ENCODE results near the gene ISYNA1.

The ISYNA1 gene

GRCh38 chr19:18443831-18444230 is 5.9 kb upstream of the ISYNA1 start:
- DNase-seq (ENCODE audit: low spot score), result no peak

- DNase-seq (ENCODE audit: low spot score), result no peak
These were observed 5.5 kb upstream of the ISYNA1 start for GRCh38 chr19:18443406-18443805.

GRCh38 chr19:18442941-18443340 is 5.0 kb upstream of the ISYNA1 start:
- DNase-seq (ENCODE audit: low spot score), result no peak

- no peak for DNase-seq (ENCODE audit: low spot score)
These were observed 4.2 kb upstream of the ISYNA1 start for GRCh38 chr19:18441804-18442788.

- no peak for DNase-seq (ENCODE audit: low spot score)
These were observed 3.2 kb upstream of the ISYNA1 start for GRCh38 chr19:18440936-18441803.

GRCh38 chr19:18440415-18440877 is 2.5 kb upstream of the ISYNA1 start:
- DNase-seq (ENCODE audit: low spot score), result no peak

GRCh38 chr19:18439910-18440237 is 1.9 kb upstream of the ISYNA1 start:
- no peak for DNase-seq (ENCODE audit: low spot score)

- DNase-seq (ENCODE audit: low spot score), result peak; percentile 73
These were observed 1.3 kb upstream of the ISYNA1 start for GRCh38 chr19:18439025-18439909.

GRCh38 chr19:18438331-18439024 is 545 bp upstream of the ISYNA1 start:
- DNase-seq (ENCODE audit: low spot score), result peak; percentile 84

GRCh38 chr19:18436671-18437490 is 1.1 kb downstream of the ISYNA1 start:
- peak; percentile 91 for DNase-seq (ENCODE audit: low spot score)

GRCh38 chr19:18435842-18436670 is 1.9 kb downstream of the ISYNA1 start:
- DNase-seq (ENCODE audit: low spot score), result no peak

- no peak for DNase-seq (ENCODE audit: low spot score)
These were observed 2.6 kb downstream of the ISYNA1 start for GRCh38 chr19:18435178-18435841.

- no peak for DNase-seq (ENCODE audit: low spot score)
These were observed 3.3 kb downstream of the ISYNA1 start for GRCh38 chr19:18434411-18435175.

GRCh38 chr19:18433735-18434398 is 4.1 kb downstream of the ISYNA1 start:
- peak; percentile 76 for DNase-seq (ENCODE audit: low spot score)

- peak; percentile 67 for DNase-seq (ENCODE audit: low spot score)
These were observed 4.8 kb downstream of the ISYNA1 start for GRCh38 chr19:18433015-18433691.

- DNase-seq (ENCODE audit: low spot score), result no peak
These were observed 5.5 kb downstream of the ISYNA1 start for GRCh38 chr19:18432275-18433014.
